BJ (cell line): ENCODE data around the gene NOSIP. TPM values are rescaled to one million over a fixed set of nuclear protein-coding genes. Genes with fewer than 3 reads are reported as not detected.

Source experiments
- CTCF ChIA-PET: fragments of 350-600 bp; formaldehyde crosslinking; extraction: SDS; loops from one replicate; lab custom pipeline; 2021; ENCODE audit warnings: antibody characterized with exemption, inconsistent platforms; lab: Yijun Ruan, JAX
- POLR2A ChIA-PET: fragments of 300-600 bp; sonication (Branson Sonifier 250); formaldehyde crosslinking; extraction: SDS; loops from one replicate; lab custom pipeline; 2021; ENCODE audit warnings: antibody characterized with exemption; lab: Charles Lee
- DNase-seq: peaks from one replicate; pipeline ENCODE4 v3.0.0-alpha.2; 2011; ENCODE audit warnings: low read depth
- H3K27me3 ChIP-seq: 2 replicates; pipeline ENCODE4 v1.6.0; 2011; ENCODE audit warnings: low read length; ENCODE audit not compliant: control insufficient read depth, insufficient read depth
- H3K36me3 ChIP-seq: 2 replicates; pipeline ENCODE4 v1.5.1; 2011; ENCODE audit warnings: low read length; ENCODE audit not compliant: control insufficient read depth, insufficient read depth
- H3K4me3 ChIP-seq: 2 replicates; pipeline ENCODE4 v1.5.1; 2011; ENCODE audit warnings: low read depth, mild to moderate bottlenecking, control low read depth, low read length
- polyA plus RNA-seq: library from polyadenylated mRNA; depleted of rRNA; stranded (reverse); fragments of >200 nt; gene quantifications from 2 replicates; pipeline ENCODE4 v1.2.3, GENCODE V29; 2011
- TF ChIP-seq, protein P1 (sequence below): IDR thresholded peaks from 2 replicates; pipeline ENCODE4 v1.5.1; 2011; ENCODE audit warnings: low read depth, mild to moderate bottlenecking, control low read depth, inconsistent platforms, low read length, moderate library complexity; ENCODE audit not compliant: insufficient read depth

The NOSIP gene
- polyA plus RNA-seq, 1 experiment = 87.6 TPM

- CTCF ChIA-PET = interaction anchor here (1.9 to 2.8 kb wide), 3 partner anchors 10 to 55 kb away, joined by 4 to 11 read pairs (median 8); no protein-coding TSS in a partner anchor
- H3K36me3 ChIP-seq = no peaks in the 10 kb centered on the region
- POLR2A ChIA-PET = interaction anchor here (0.6 kb wide), 1 partner anchor 218 kb away, joined by 4 read pairs; no protein-coding TSS in a partner anchor
- no peaks in the 10 kb centered on the region for H3K27me3 ChIP-seq
- TF ChIP-seq, protein P1, sequence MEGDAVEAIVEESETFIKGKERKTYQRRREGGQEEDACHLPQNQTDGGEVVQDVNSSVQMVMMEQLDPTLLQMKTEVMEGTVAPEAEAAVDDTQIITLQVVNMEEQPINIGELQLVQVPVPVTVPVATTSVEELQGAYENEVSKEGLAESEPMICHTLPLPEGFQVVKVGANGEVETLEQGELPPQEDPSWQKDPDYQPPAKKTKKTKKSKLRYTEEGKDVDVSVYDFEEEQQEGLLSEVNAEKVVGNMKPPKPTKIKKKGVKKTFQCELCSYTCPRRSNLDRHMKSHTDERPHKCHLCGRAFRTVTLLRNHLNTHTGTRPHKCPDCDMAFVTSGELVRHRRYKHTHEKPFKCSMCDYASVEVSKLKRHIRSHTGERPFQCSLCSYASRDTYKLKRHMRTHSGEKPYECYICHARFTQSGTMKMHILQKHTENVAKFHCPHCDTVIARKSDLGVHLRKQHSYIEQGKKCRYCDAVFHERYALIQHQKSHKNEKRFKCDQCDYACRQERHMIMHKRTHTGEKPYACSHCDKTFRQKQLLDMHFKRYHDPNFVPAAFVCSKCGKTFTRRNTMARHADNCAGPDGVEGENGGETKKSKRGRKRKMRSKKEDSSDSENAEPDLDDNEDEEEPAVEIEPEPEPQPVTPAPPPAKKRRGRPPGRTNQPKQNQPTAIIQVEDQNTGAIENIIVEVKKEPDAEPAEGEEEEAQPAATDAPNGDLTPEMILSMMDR = no peak
- DNase-seq = no peak
- H3K4me3 ChIP-seq = no peak overlapping the region
Measured at GRCh38 chr19:49515767-49516166, 64.6 kb downstream of the NOSIP start.

DNA sequence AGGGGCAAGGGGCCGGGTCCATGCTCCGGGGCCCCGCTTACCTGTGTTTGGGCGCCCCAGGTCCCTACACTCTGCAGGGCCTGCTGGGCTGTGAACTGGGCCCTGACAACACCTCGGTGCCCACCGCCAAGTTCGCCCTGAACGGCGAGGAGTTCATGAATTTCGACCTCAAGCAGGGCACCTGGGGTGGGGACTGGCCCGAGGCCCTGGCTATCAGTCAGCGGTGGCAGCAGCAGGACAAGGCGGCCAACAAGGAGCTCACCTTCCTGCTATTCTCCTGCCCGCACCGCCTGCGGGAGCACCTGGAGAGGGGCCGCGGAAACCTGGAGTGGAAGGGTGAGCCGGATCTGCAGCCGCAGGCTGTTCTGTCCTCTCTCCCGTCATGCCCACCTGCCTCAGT, 66.2 kb downstream of the NOSIP start:
- Histone ChIP-seq H3K27me3 (no peaks in the 10 kb centered on the region), H3K36me3 (no peaks in the 10 kb centered on the region), H3K4me3 (no peak overlapping the region)
- TF ChIP-seq, protein P1 = no peak
- POLR2A ChIA-PET = no interaction called here
- CTCF ChIA-PET = interaction anchor here (1.3 to 2.8 kb wide), 4 partner anchors 14 to 56 kb away, joined by 4 to 11 read pairs (median 4); partner anchors contain the start of gene RCN3
- DNase-seq = no peak

- no peaks in the 10 kb centered on the region for H3K27me3 ChIP-seq
- ChIA-PET CTCF (interaction anchor here (0.6 to 2.8 kb wide), 6 partner anchors 10 to 159 kb away, joined by 3 to 11 read pairs (median 4); partner anchors contain the start of gene RCN3), POLR2A (no interaction called here)
- no peak for DNase-seq
- peak overlapping the region; percentile 67 for H3K4me3 ChIP-seq
- TF ChIP-seq, protein P1 = no peak
- no peaks in the 10 kb centered on the region for H3K36me3 ChIP-seq
Measured at GRCh38 chr19:49513746-49514118, 66.6 kb downstream of the NOSIP start.

GRCh38 chr19:49512970-49513745, 67.2 kb downstream of the NOSIP start:
- CTCF ChIA-PET = interaction anchor here (0.6 to 2.8 kb wide), 6 partner anchors 9 to 159 kb away, joined by 3 to 11 read pairs (median 4); partner anchors contain the start of gene RCN3

More at GRCh38 chr19:49512970-49513745, 67.2 kb downstream of the NOSIP start:
- H3K4me3 ChIP-seq = peak overlapping the region; percentile 67
- no peak for DNase-seq
- TF ChIP-seq, protein P1 = no peak
- H3K27me3 ChIP-seq = no peaks in the 10 kb centered on the region
- POLR2A ChIA-PET = interaction anchor here (0.7 kb wide), 1 partner anchor 10 kb away, joined by 5 read pairs; no protein-coding TSS in a partner anchor
- H3K36me3 ChIP-seq = no peaks in the 10 kb centered on the region
